Measurements from ENCODE around the gene MRPL3.

DNA sequence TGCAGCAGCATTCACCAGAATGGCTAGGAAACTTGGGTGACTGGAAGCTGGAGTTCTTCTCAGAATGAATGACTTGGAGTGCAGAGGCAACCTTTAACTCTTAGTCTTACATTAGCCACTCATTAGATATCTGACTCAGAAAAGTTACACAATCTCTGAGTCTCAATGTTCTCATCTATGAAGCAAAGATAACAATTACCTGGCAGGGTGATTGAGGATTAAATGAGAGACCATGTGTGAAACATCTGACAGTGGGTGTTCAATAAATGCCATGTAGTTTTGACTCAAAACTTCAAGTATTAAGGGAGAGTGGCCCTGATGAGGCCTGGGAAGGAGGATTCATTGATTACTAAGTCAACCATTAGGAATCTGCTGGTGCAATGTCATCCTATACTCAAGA, 48.3 kb downstream of the MRPL3 start:
- TF ChIP-seq CTCF (IDR thresholded peaks at IDR 0.05; ENCODE audit: extremely low read depth in 1 of 2, insufficient read depth in 1 of 2, low read depth in 1 of 2, low read length in 2 of 2) (no peak), POLR2AphosphoS5 (IDR thresholded peaks at IDR 0.05; ENCODE audit: insufficient read depth, low read depth, low read length) (no peak), POLR2A (IDR thresholded peaks at IDR 0.05; ENCODE audit: low read depth, low read length) (no peak), FOS (IDR thresholded peaks at IDR 0.05; ENCODE audit: borderline replicate concordance, insufficient read depth, low read length) (no peak), EZH2 (IDR thresholded peaks at IDR 0.05; ENCODE audit: borderline replicate concordance, low read depth, low read length, severe bottlenecking) (no peak), MYC (IDR thresholded peaks at IDR 0.05; ENCODE audit: low read depth, low read length) (no peak), MAX (IDR thresholded peaks at IDR 0.05; ENCODE audit: insufficient read depth, insufficient read length) (no peak), JUN (IDR thresholded peaks at IDR 0.05; ENCODE audit: borderline replicate concordance, insufficient read depth, insufficient read length, low read depth) (no peak), GATA2 (IDR thresholded peaks at IDR 0.05; ENCODE audit: insufficient read depth, insufficient read length, low read depth, low read length) (no peak)
